Breast epithelium (tissue), 3 donors: Measurements from ENCODE around the gene SETD7.

Source experiments
- CTCF ChIP-seq, 3 donors: fragments of 450-650 bp; IDR thresholded peaks; one replicate each; pipeline ENCODE4 v1.5.1; 2016 to 2017; ENCODE audit warnings: antibody characterized with exemption in 3 of 3, mild to moderate bottlenecking in 3 of 3, moderate library complexity in 3 of 3
- POLR2A ChIP-seq: fragments of 450-650 bp; IDR thresholded peaks from one replicate; pipeline ENCODE4 v1.6.1; 2016; ENCODE audit warnings: antibody characterized with exemption, mild to moderate bottlenecking, moderate library complexity
- POLR2AphosphoS5 ChIP-seq, 3 donors: sonication (generic); formaldehyde crosslinking; IDR thresholded peaks; one replicate each; pipeline ENCODE4 v1.6.1; 2017; ENCODE audit warnings: antibody characterized with exemption in 3 of 3

- TF ChIP-seq CTCF (IDR thresholded peaks at IDR 0.05), result no peak
- TF ChIP-seq POLR2A, result no peak
- TF ChIP-seq POLR2AphosphoS5 (IDR thresholded peaks at IDR 0.05), result no peak
Observed at GRCh38 chr4:139524062-139524631, 31.9 kb downstream of the SETD7 start.
